Suprapubic skin (tissue), 3 donors: ENCODE data around the gene SORCS3.

ENCODE experiments used
- EP300 ChIP-seq: sonication (generic); formaldehyde crosslinking; IDR thresholded peaks from one replicate; pipeline ENCODE4 v1.6.1; 2017; ENCODE audit warnings: antibody characterized with exemption
- POLR2A ChIP-seq, 2 donors: fragments of 450-650 bp; IDR thresholded peaks; one replicate each; pipeline ENCODE4 v1.6.1; 2017; ENCODE audit warnings: antibody characterized with exemption in 2 of 2, mild to moderate bottlenecking in 2 of 2, moderate library complexity in 2 of 2
- TF ChIP-seq, protein P1 (sequence below), 2 donors: fragments of 200-600 bp in 1 of 2; fragments of 450-650 bp in 1 of 2; sonication (generic) in 1 of 2; IDR thresholded peaks; one replicate each; pipeline ENCODE4 v1.5.1; 2016 to 2019; ENCODE audit warnings: antibody characterized with exemption in 2 of 2, mild to moderate bottlenecking in 1 of 2, moderate library complexity in 1 of 2

DNA sequence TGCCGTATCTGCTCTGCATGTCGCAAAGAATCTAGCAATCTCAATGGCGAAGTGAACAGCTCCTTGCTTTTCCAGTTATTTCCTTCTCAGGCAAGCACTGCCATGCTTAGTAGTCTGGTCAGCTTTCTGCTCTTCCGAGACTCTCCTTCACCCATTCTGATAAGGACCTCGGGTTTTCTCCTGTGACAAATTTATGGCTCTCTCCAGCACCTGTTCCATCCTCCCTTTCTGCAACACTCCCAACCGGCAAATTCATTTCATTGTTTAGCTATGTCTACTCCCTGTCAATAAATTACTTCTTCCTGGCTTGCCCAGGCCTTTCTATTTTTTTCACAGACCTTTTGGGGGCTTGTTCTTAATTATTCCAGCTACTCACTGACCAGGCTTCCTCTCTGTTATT lies 252.6 kb downstream of the SORCS3 start:
- TF ChIP-seq, protein P1, sequence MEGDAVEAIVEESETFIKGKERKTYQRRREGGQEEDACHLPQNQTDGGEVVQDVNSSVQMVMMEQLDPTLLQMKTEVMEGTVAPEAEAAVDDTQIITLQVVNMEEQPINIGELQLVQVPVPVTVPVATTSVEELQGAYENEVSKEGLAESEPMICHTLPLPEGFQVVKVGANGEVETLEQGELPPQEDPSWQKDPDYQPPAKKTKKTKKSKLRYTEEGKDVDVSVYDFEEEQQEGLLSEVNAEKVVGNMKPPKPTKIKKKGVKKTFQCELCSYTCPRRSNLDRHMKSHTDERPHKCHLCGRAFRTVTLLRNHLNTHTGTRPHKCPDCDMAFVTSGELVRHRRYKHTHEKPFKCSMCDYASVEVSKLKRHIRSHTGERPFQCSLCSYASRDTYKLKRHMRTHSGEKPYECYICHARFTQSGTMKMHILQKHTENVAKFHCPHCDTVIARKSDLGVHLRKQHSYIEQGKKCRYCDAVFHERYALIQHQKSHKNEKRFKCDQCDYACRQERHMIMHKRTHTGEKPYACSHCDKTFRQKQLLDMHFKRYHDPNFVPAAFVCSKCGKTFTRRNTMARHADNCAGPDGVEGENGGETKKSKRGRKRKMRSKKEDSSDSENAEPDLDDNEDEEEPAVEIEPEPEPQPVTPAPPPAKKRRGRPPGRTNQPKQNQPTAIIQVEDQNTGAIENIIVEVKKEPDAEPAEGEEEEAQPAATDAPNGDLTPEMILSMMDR (IDR thresholded peaks at IDR 0.05) = no peak
- TF ChIP-seq EP300 (no peak), POLR2A (IDR thresholded peaks at IDR 0.05) (no peak)
